SK-N-SH treated with all-trans-retinoic acid at 6 μM for 48 hours (cell line): ENCODE data around the gene DDIT4L.

ENCODE experiments used
- ARNTL ChIP-seq: fragments of 450-650 bp; formaldehyde crosslinking; IDR thresholded peaks from 2 replicates; pipeline ENCODE4 v1.5.0; 2020; ENCODE audit warnings: low read depth, mild to moderate bottlenecking, moderate library complexity, borderline replicate concordance
- ESRRG ChIP-seq: fragments of 250-450 bp; sonication (Bioruptor Pico); IDR thresholded peaks from 2 replicates; pipeline ENCODE4 v1.6.1; 2021; ENCODE audit warnings: mild to moderate bottlenecking
- GLIS3 ChIP-seq: fragments of 250-450 bp; sonication (Bioruptor Pico); IDR thresholded peaks from 2 replicates; pipeline ENCODE4 v1.5.0; 2020; ENCODE audit warnings: mild to moderate bottlenecking, moderate library complexity
- RARB ChIP-seq: fragments of 250-450 bp; sonication (Bioruptor Pico); IDR thresholded peaks from 2 replicates; pipeline ENCODE4 v1.8.0; 2021; ENCODE audit warnings: mild to moderate bottlenecking, moderate library complexity
- SNAI2 ChIP-seq: fragments of 250-450 bp; sonication (Bioruptor Pico); IDR thresholded peaks from 2 replicates; pipeline ENCODE4 v1.5.0; 2020; ENCODE audit warnings: mild to moderate bottlenecking, moderate library complexity
- ZC3H10 ChIP-seq: fragments of 250-450 bp; sonication (Bioruptor Pico); IDR thresholded peaks from 2 replicates; pipeline ENCODE4 v1.5.1; 2021; ENCODE audit warnings: mild to moderate bottlenecking, moderate library complexity
- ZFP3 ChIP-seq: fragments of 250-450 bp; sonication (Bioruptor Pico); IDR thresholded peaks from 2 replicates; pipeline ENCODE4 v1.5.0; 2020; ENCODE audit warnings: mild to moderate bottlenecking, moderate library complexity
- ZNF70 ChIP-seq: fragments of 450-650 bp; formaldehyde crosslinking; IDR thresholded peaks from 2 replicates; pipeline ENCODE4 v1.5.0; 2020; ENCODE audit warnings: mild to moderate bottlenecking, moderate library complexity
- TF ChIP-seq, protein P1 (sequence below): fragments of 250-450 bp; sonication (Bioruptor Pico); IDR thresholded peaks from 2 replicates; pipeline ENCODE4 v1.8.0; 2020; ENCODE audit warnings: mild to moderate bottlenecking, moderate library complexity, borderline replicate concordance
- TF ChIP-seq, protein P2 (sequence below): fragments of 250-450 bp; sonication (Bioruptor Pico); IDR thresholded peaks from 2 replicates; pipeline ENCODE4 v1.5.0; 2020; ENCODE audit warnings: mild to moderate bottlenecking, moderate library complexity
- TF ChIP-seq, protein P3 (sequence below): fragments of 250-450 bp; sonication (Bioruptor Pico); IDR thresholded peaks from 2 replicates; pipeline ENCODE4 v1.8.0; 2021; ENCODE audit warnings: low read depth, mild to moderate bottlenecking, moderate library complexity, borderline replicate concordance

DNA sequence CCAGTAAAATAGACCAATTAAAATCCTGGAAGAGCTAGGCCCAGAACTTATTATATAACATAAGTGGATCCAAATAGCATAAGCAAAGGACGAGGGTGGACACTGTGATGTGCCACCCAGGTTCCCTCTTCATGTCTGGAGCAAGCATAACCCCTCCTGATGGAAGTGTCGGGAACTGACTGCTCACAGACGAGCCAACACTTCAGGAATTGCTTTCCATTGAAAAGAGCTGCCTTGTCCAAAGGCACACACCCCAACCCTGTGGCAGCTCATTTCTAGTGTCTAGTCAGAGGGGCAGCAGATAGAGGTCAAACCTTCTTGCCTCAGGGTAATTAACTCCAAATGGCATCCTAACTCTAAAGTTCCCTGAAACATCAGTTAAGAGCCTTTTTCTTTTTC lies 15.3 kb downstream of the DDIT4L start:
- TF ChIP-seq ARNTL (no peak), RARB (CRISPR knock-in tag) (no peak), ZFP3 (CRISPR knock-in tag) (no peak), SNAI2 (CRISPR knock-in tag) (no peak), ESRRG (CRISPR knock-in tag) (no peak), ZC3H10 (CRISPR knock-in tag) (no peak), GLIS3 (CRISPR knock-in tag) (no peak), ZNF70 (no peak)
- TF ChIP-seq, protein P1, sequence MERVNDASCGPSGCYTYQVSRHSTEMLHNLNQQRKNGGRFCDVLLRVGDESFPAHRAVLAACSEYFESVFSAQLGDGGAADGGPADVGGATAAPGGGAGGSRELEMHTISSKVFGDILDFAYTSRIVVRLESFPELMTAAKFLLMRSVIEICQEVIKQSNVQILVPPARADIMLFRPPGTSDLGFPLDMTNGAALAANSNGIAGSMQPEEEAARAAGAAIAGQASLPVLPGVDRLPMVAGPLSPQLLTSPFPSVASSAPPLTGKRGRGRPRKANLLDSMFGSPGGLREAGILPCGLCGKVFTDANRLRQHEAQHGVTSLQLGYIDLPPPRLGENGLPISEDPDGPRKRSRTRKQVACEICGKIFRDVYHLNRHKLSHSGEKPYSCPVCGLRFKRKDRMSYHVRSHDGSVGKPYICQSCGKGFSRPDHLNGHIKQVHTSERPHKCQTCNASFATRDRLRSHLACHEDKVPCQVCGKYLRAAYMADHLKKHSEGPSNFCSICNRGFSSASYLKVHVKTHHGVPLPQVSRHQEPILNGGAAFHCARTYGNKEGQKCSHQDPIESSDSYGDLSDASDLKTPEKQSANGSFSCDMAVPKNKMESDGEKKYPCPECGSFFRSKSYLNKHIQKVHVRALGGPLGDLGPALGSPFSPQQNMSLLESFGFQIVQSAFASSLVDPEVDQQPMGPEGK (CRISPR knock-in tag), result no peak
- TF ChIP-seq, protein P2, sequence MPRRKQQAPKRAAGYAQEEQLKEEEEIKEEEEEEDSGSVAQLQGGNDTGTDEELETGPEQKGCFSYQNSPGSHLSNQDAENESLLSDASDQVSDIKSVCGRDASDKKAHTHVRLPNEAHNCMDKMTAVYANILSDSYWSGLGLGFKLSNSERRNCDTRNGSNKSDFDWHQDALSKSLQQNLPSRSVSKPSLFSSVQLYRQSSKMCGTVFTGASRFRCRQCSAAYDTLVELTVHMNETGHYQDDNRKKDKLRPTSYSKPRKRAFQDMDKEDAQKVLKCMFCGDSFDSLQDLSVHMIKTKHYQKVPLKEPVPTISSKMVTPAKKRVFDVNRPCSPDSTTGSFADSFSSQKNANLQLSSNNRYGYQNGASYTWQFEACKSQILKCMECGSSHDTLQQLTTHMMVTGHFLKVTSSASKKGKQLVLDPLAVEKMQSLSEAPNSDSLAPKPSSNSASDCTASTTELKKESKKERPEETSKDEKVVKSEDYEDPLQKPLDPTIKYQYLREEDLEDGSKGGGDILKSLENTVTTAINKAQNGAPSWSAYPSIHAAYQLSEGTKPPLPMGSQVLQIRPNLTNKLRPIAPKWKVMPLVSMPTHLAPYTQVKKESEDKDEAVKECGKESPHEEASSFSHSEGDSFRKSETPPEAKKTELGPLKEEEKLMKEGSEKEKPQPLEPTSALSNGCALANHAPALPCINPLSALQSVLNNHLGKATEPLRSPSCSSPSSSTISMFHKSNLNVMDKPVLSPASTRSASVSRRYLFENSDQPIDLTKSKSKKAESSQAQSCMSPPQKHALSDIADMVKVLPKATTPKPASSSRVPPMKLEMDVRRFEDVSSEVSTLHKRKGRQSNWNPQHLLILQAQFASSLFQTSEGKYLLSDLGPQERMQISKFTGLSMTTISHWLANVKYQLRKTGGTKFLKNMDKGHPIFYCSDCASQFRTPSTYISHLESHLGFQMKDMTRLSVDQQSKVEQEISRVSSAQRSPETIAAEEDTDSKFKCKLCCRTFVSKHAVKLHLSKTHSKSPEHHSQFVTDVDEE, result no peak
- TF ChIP-seq, protein P3, sequence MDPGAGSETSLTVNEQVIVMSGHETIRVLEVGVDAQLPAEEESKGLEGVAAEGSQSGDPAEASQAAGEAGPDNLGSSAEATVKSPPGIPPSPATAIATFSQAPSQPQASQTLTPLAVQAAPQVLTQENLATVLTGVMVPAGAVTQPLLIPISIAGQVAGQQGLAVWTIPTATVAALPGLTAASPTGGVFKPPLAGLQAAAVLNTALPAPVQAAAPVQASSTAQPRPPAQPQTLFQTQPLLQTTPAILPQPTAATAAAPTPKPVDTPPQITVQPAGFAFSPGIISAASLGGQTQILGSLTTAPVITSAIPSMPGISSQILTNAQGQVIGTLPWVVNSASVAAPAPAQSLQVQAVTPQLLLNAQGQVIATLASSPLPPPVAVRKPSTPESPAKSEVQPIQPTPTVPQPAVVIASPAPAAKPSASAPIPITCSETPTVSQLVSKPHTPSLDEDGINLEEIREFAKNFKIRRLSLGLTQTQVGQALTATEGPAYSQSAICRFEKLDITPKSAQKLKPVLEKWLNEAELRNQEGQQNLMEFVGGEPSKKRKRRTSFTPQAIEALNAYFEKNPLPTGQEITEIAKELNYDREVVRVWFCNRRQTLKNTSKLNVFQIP (CRISPR knock-in tag), result no peak
